ENCODE data around the gene COPG2. TPM values are rescaled to one million over a fixed set of nuclear protein-coding genes. Genes with fewer than 3 reads are reported as not detected.
A peak's percentile ranks its signal among the peaks of the same experiment; 100 is the strongest.

COPG2 gene
- total and polyA plus RNA-seq, 2 donors (not counting 3 experiments of a cell fraction or from before 2014, with no cell fraction given) = 9.4 to 11.6 TPM

DNA sequence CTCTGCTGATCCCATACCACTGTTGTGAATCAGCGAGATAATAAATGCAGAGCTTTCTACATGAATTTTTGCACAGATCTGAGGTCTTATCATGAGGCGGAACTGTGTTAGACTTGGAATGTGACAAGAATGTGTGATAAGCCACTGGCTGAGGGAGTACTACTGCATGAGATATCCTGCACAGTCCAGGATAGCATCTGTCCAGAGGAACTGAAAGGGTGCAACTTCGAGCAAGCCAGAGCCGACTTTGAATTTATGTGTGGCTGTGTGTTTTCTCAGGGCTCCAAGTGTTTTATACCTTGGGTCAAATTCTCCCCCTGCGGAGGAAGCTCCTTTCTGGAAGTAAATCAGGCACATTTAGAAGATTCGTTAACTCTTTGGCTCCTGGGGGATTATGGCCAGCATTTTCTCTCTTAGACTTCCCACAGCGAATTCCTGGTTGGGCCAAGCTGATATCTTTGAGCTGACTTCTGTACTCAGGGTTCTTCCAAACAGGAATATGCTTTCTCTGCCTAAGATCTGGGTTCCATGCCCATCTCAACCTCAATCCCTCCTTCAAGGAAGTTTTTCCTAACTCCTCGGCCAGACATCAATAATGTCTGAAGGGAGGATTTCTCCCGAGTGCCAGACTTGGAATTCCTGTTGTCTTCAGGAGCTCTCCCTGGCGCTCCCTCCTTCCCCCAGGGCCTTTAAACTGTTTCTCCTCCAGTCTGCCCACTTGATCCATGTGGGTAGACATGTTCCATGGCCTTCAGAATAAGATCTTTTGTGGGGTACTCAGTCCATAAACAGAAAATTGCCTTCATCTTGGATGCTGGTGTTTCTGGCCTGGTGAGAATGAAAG is 179.2 kb downstream of the COPG2 start:
- no peaks in the 10 kb centered on the region for H3K36me3 ChIP-seq (ENCODE audit: control insufficient read depth in 2 of 2, extremely low read depth in 1 of 2, insufficient read depth in 2 of 2, low read length in 2 of 2)
- no peaks in the 10 kb centered on the region for H3K79me2 ChIP-seq (ENCODE audit: control insufficient read depth, insufficient read depth, low read length)
- POLR2A ChIA-PET = no interaction called here
- H4K20me1 ChIP-seq (replicated peaks; ENCODE audit: control insufficient read depth, extremely low read depth, insufficient read depth, low read length) = no peaks in the 10 kb centered on the region
- CTCF ChIA-PET = interaction anchor here (0.6 to 2.3 kb wide), 9 partner anchors 9 to 417 kb away, joined by 3 to 10 read pairs (median 4); no protein-coding TSS in a partner anchor
- peak overlapping the region; percentile 72 for H3K4me2 ChIP-seq (ENCODE audit: insufficient read depth, low read length)
- peak overlapping the region; percentile 35 for H3K9ac ChIP-seq (replicated peaks; ENCODE audit: extremely low read depth, insufficient read depth, low read length)
- TSS peak; percentile 58 for BruUV-seq (replicated peaks)
- peak overlapping the region; percentile 74 for H3K27ac ChIP-seq (ENCODE audit: insufficient read depth, low read depth, low read length)
- H3K9me3 ChIP-seq (replicated peaks; ENCODE audit: control insufficient read depth, insufficient read depth, low read length) = no peaks in the 10 kb centered on the region
- H3K27me3 ChIP-seq (ENCODE audit: control insufficient read depth in 2 of 2, insufficient read depth in 2 of 2, low read length in 2 of 2) = peaks cover 0 to 3% of the 10 kb centered on the region in 2 experiments
- TF ChIP-seq MYC (IDR thresholded peaks at IDR 0.05; ENCODE audit: low read depth, low read length) (no peak), POLR2AphosphoS5 (IDR thresholded peaks at IDR 0.05; ENCODE audit: insufficient read depth, low read depth, low read length) (peak; percentile 80), POLR2A (IDR thresholded peaks at IDR 0.05; ENCODE audit: low read depth, low read length) (peak; percentile 57), GATA2 (IDR thresholded peaks at IDR 0.05; ENCODE audit: insufficient read depth, insufficient read length, low read depth, low read length) (peak; percentile 99), FOS (IDR thresholded peaks at IDR 0.05; ENCODE audit: borderline replicate concordance, insufficient read depth, low read length) (peak; percentile 67), EZH2 (IDR thresholded peaks at IDR 0.05; ENCODE audit: borderline replicate concordance, low read depth, low read length, severe bottlenecking) (no peak), CTCF (IDR thresholded peaks at IDR 0.05; ENCODE audit: extremely low read depth in 1 of 2, insufficient read depth in 1 of 2, low read depth in 1 of 2, low read length in 2 of 2) (no peak), JUN (IDR thresholded peaks at IDR 0.05; ENCODE audit: borderline replicate concordance, insufficient read depth, insufficient read length, low read depth) (no peak)
- TF ChIP-seq, protein P1, sequence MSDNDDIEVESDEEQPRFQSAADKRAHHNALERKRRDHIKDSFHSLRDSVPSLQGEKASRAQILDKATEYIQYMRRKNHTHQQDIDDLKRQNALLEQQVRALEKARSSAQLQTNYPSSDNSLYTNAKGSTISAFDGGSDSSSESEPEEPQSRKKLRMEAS (IDR thresholded peaks at IDR 0.05; ENCODE audit: insufficient read depth, insufficient read length) = no peak
- peaks cover 37% of the 10 kb centered on the region for H3K4me1 ChIP-seq (ENCODE audit: control insufficient read depth, extremely low read depth, insufficient read depth, low read length)
- FAIRE-seq = peak; percentile 92
- peak overlapping the region in 1 of 3 experiments; percentile 34 for H3K4me3 ChIP-seq (replicated peaks in 1 of 3; ENCODE audit: insufficient read depth in 1 of 3, low read depth in 1 of 3, low read length in 3 of 3)
- intact Hi-C loops (cut with micrococcal nuclease) (loop anchor here (1.0 to 5.0 kb wide), 5 partner anchors 48 to 343 kb away; partner anchors contain the start of genes CEP41 and TMEM209), dilution Hi-C loops (cut with MboI; ENCODE audit: extremely low pct_ligation_motif_present, low sequenced_read_pairs) (no loop called here)
- no peaks in the 10 kb centered on the region for H3K9me1 ChIP-seq (replicated peaks; ENCODE audit: control insufficient read depth, extremely low read depth, insufficient read depth, low read length)
- peak overlapping the region; percentile 41 for H2AFZ ChIP-seq (ENCODE audit: low read depth, low read length)
- DNase-seq (ENCODE audit: low read depth, low spot score) = peak; percentile 71
